Heart left ventricle (tissue), 16 donors: Measurements from ENCODE around the gene ABHD17A. TPM values are rescaled to one million over a fixed set of nuclear protein-coding genes. Genes with fewer than 3 reads are reported as not detected.
A peak's percentile ranks its signal among the peaks of the same experiment; 100 is the strongest.
"Not testable (repeated sequence)": the region's sequence is repeated elsewhere in the genome, so short reads cannot be mapped to it uniquely, and the experiment has no call there.

Source experiments
- ATAC-seq, 4 donors: fragments of 200-7000 bp; cut with Tn5 transposase; one replicate each; pipeline ENCODE4 v1.9.1; 2020 to 2022; ENCODE audit warnings: moderate library complexity in 4 of 4, mild to moderate bottlenecking in 3 of 4, moderate number of reproducible peaks in 1 of 4
- DNase-seq, 5 donors: peaks; one replicate each; pipeline ENCODE4 v3.0.0-alpha.2; 2020
- H3K27ac ChIP-seq, 12 donors: fragments of 200-600 bp; sonication (generic) in 4 of 12; one replicate each; pipeline versions ENCODE4 v1.5.0 to v1.8.0; 2016 to 2022; ENCODE audit warnings: mild to moderate bottlenecking in 2 of 12
- H3K27me3 ChIP-seq, 9 donors: fragments of 200-600 bp; sonication (generic) in 2 of 9; one replicate each; pipeline versions ENCODE4 v1.5.1 to v1.8.0; 2016 to 2022; ENCODE audit warnings: mild to moderate bottlenecking in 3 of 9
- H3K36me3 ChIP-seq, 9 donors: fragments of 200-600 bp; sonication (generic) in 2 of 9; one replicate each; pipeline versions ENCODE4 v1.5.0 to v1.8.0; 2018 to 2022; ENCODE audit warnings: mild to moderate bottlenecking in 2 of 9
- H3K4me1 ChIP-seq, 12 donors: fragments of 200-600 bp; sonication (generic) in 4 of 12; one replicate each; pipeline versions ENCODE4 v1.5.0 to v1.8.0; 2016 to 2022; ENCODE audit warnings: mild to moderate bottlenecking in 3 of 12
- H3K4me3 ChIP-seq, 12 donors: fragments of 200-600 bp; sonication (generic) in 4 of 12; one replicate each; pipeline versions ENCODE4 v1.5.0 to v1.8.0; 2017 to 2022; ENCODE audit warnings: mild to moderate bottlenecking in 9 of 12, moderate library complexity in 4 of 12
- H3K9me3 ChIP-seq, 12 donors: fragments of 200-600 bp; sonication (generic) in 4 of 12; one replicate each; pipeline versions ENCODE4 v1.5.0 to v1.8.0; 2016 to 2022; ENCODE audit warnings: mild to moderate bottlenecking in 1 of 12
- CTCF ChIP-seq, 12 donors: fragments of 200-600 bp; sonication (generic) in 4 of 12; IDR thresholded peaks; one replicate each; pipeline versions ENCODE4 v1.5.0 to v1.8.0; 2018 to 2022; ENCODE audit warnings: antibody characterized with exemption in 12 of 12, mild to moderate bottlenecking in 5 of 12
- POLR2A ChIP-seq, 2 donors: fragments of 450-650 bp; IDR thresholded peaks; one replicate each; pipeline ENCODE4 v1.6.1; 2017; ENCODE audit warnings: antibody characterized with exemption in 2 of 2, mild to moderate bottlenecking in 2 of 2, moderate library complexity in 2 of 2
- WGBS, 4 donors: extraction: QIAGEN DNeasy Blood & Tissue Kit in 2 of 4; methylation state at CpG; one replicate each; pipeline versions ENCODE4 v1.1.5 to v1.1.7; 2013 to 2018; 5-methylcytosine and 5-hydroxymethylcytosine counted together
- intact Hi-C, 10 donors: fragments of 100-400 bp; cut with DNase I; formaldehyde crosslinking; loops; one replicate each; pipeline versions ENCODE4 v1.11.1 to v1.14.2; 2022
- polyA plus RNA-seq, 2 donors: library from polyadenylated mRNA; stranded (reverse); fragments of 200-250 nt; gene quantifications; one replicate each; pipeline ENCODE4 v1.2.3, GENCODE V29; 2013
- total RNA-seq, 9 donors: library from RNA; depleted of rRNA in 2 of 9; stranded (reverse); fragments of >200 nt in 2 of 9; fragmentation: NEBNext Ultra II Directional in 3 of 9; extraction: Animal tissue kit (Norgen Biotek cat#: 25700) in 3 of 9; gene quantifications; one replicate each; pipeline versions ENCODE4 v1.1.0 to v1.2.4, GENCODE V29; 2016 to 2023
- donor health status: ischemic (EF 13 %, LVEDD 7.1; RV severe dilation, severe dysfunction).
- donor health status: healthy with polysubstance abuse.
- donor health status: DM: no; HTN: yes; CAD: no.
- donor health status: DM: no; HTN: no; CAD: no.
- donor health status: ischemic (EF 25% LVEDD 6.9; RV normal size, moderate dysfunction).
- donor health status: ischemic (EF 25% LVEDD 5.7; RV mildly dilated, moderate dysfunction).
- donor health status: healthy.
- donor health status: DM: yes; HTN: yes; CAD: no.
- donor health status: ischemic (EF 35%, LVEDD 5.7; RV mildly dilated, moderate dysfunction).
- donor health status: nonischemic (EF 11% LVEDD 7.7; RV severe dilation, severe dysfunction).
- donor health status: DM: yes; HTN: yes; CAD: no.
- donor health status: PGD.
- donor health status: ischemic (EF 29% LVEDD 5.4; RV normal size, mild dysfunction).
- donor health status: nonischemic (EF 23%, LVEDD 6.1; RV moderate dilation, normal function).

The ABHD17A gene
- total and polyA plus RNA-seq, 11 donors = 48.5 to 121 (median 59.2) TPM

DNA sequence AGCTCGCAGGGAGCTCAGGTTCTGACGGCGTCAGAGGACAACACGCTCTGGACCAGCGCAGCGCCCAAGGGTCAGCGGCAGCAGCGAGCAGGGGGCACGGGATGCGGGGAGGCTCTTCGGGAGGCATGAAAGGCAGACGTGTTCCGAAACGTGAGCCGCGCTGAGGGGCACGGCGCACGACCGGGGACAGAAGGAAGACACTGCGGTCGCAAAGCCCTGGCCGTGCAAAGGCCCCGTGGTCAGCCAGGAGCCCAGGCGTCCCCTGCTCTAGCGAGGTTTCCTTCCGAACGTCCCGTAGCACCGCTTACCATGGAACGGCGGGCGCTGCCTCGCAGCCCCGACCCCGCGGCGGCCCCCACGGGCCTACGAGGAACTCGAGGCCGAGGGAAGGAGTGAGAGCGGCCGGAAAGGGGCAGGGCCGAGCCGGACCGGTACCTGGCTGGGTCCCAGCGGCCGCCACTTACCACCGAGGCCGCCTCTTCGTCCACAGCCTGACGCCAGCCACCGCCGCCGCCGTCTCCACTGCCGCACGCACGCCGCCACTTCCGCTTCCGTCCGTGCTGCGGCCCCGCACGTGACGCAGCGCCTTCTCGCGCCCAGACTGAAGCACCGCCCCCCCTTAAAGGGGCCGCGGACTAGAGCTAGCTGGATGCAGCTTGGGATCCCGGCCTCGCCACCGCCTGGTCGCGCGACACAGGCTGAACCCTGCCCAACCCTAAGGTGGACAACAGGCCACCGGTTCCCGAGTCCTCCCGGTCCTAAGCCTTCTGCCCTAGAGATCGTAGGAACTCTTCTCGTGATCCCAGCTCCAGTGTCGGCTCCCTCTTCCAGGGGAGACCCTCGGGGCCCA, 9.4 kb downstream of the ABHD17A start:
- Histone ChIP-seq H3K27me3 (no peaks in the 10 kb centered on the region), H3K9me3 (no peaks in the 10 kb centered on the region), H3K27ac (peak overlapping the region; percentile 60 to 98 (median 94)), H3K36me3 (peaks cover 0 to 27% (median 16%) of the 10 kb centered on the region in 9 donors), H3K4me3 (peak overlapping the region; percentile 63 to 100 (median 90)), H3K4me1 (peaks cover 11 to 67% (median 49%) of the 10 kb centered on the region in 12 donors)
- WGBS, 4 donors = 0% methylated on average over 37 to 87 of the region's 87 CpGs
- ATAC-seq = peak; percentile 81 to 94 (median 93)
- intact Hi-C loops = no loop called here
- TF ChIP-seq POLR2A (IDR thresholded peaks at IDR 0.05) = peak; percentile 4 to 93
- peak in 3 of 12 donors; percentile 9 to 15 (median 13) for TF ChIP-seq CTCF (IDR thresholded peaks at IDR 0.05)
- DNase-seq = peak; percentile 93 to 96 (median 94)

DNA sequence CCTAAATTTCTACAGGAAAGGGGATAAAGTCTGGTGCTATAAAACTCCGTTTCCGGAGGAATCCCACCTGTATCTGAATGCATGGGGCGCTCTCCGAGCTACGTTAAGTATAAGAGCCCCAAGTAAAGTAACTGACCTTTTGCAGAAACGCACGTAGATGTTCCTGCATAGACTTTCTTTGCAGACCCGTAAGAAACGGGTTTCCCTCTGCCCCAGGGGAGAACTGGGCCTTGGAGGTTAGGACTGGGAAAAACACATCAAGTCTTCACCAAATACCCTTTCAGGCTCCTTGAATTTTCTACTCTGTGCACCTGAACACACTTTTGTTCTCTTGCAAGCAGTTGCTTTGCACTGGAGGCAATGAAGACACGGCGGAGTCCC, 10.0 kb downstream of the ABHD17A start:
- H3K36me3 ChIP-seq = peaks cover 0 to 29% (median 14%) of the 10 kb centered on the region in 9 donors
- WGBS, 4 donors = 3 to 5% (median 4%) methylated on average over 11 of the region's 11 CpGs
- H3K27me3 ChIP-seq, ATAC-seq, DNase-seq, H3K9me3 ChIP-seq, intact Hi-C loops: not testable (repeated sequence)
- peak overlapping the region; percentile 63 to 100 (median 90) for H3K4me3 ChIP-seq
- H3K4me1 ChIP-seq = peaks cover 11 to 61% (median 43%) of the 10 kb centered on the region in 12 donors
- peak overlapping the region; percentile 60 to 98 (median 94) for H3K27ac ChIP-seq

GRCh38 chr19:1874554-1875185, 10.6 kb downstream of the ABHD17A start:
- 8 to 18% (median 13%) methylated on average over 16 of the region's 16 CpGs for WGBS, 4 donors
- Histone ChIP-seq H3K27ac (peak overlapping the region; percentile 87 to 98 (median 94)), H3K27me3 (no peaks in the 10 kb centered on the region), H3K4me1 (peaks cover 11 to 58% (median 41%) of the 10 kb centered on the region in 12 donors), H3K4me3 (peak overlapping the region; percentile 63 to 100 (median 90)), H3K9me3 (no peaks in the 10 kb centered on the region), H3K36me3 (peaks cover 0 to 25% (median 10%) of the 10 kb centered on the region in 9 donors)
- TF ChIP-seq CTCF (IDR thresholded peaks at IDR 0.05) = no peak
- TF ChIP-seq POLR2A (IDR thresholded peaks at IDR 0.05) = no peak
- ATAC-seq (no peak), DNase-seq (no peak)
- intact Hi-C loops = no loop called here

GRCh38 chr19:1873524-1874473, 11.5 kb downstream of the ABHD17A start:
- intact Hi-C loops = no loop called here
- peak overlapping the region; percentile 87 to 98 (median 94) for H3K27ac ChIP-seq
- WGBS, 4 donors = 7 to 25% (median 22%) methylated on average over 23 to 29 of the region's 29 CpGs
- H3K4me1 ChIP-seq = peaks cover 11 to 58% (median 41%) of the 10 kb centered on the region in 12 donors
- H3K9me3 ChIP-seq = no peaks in the 10 kb centered on the region
- no peaks in the 10 kb centered on the region for H3K27me3 ChIP-seq
- peak overlapping the region in 10 of 12 donors; percentile 0 to 100 (median 90) for H3K4me3 ChIP-seq
- no peak for TF ChIP-seq POLR2A (IDR thresholded peaks at IDR 0.05)
- TF ChIP-seq CTCF (IDR thresholded peaks at IDR 0.05) = no peak
- DNase-seq (peak in 4 of 5 donors; percentile 72 to 84 (median 78)), ATAC-seq (peak; percentile 36 to 61 (median 46))
- H3K36me3 ChIP-seq = peaks cover 0 to 21% (median 10%) of the 10 kb centered on the region in 9 donors
